Measurements from ENCODE around the gene NCOA3.
A peak's percentile ranks its signal among the peaks of the same experiment; 100 is the strongest.
"Not testable (repeated sequence)": the region's sequence is repeated elsewhere in the genome, so short reads cannot be mapped to it uniquely, and the experiment has no call there.

The NCOA3 gene

DNA sequence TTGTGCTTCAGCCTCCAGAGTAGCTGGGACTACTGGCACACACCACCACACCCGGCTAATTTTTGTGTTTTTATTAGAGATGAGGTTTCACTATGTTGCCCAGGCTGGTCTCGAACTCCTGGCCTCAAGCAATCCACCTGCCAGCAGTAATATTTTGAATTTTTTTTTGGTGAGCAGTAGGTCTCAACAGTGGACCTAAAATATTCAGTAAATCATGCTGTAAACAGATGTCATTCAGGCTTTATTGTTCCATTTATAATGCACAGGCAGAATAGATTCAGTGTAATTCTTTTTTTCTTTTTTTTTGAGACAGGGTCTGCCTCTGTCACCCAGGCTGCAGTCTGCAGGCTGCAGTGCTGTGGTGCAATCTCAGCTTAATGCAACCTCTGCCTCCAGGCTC is 69.7 kb downstream of the NCOA3 start:
- DNase-seq = no peak

DNA sequence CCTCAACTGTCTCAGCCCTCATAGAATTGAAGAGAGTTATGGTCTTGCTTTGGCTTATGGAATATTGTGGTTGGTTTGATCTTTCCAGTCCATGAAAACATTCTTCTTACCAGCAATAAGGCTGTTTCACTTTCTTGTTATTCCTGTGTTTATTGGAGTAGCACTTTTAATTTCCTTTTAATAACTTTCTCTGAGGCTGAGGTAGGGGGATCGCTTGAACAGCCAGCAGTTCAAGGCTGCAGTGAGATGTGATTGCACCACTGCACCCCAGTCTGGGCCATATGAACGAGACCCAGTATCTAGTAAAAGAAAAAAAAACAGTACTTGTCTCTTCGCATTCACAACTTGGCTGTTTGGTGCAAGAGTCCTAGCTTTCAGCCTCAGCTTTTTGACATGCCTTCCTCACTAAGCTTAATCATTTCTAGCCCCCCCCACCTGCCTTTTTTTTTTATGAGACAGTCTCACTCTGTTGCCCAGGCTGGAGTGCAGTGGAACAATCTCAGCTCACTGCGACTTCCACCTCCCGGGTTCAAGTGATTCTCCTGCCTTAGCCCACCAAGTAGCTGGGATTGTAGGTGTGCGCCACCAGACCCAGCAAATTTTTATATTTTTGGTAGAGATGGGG is 70.5 kb downstream of the NCOA3 start:
- DNase-seq = no peak

DNA sequence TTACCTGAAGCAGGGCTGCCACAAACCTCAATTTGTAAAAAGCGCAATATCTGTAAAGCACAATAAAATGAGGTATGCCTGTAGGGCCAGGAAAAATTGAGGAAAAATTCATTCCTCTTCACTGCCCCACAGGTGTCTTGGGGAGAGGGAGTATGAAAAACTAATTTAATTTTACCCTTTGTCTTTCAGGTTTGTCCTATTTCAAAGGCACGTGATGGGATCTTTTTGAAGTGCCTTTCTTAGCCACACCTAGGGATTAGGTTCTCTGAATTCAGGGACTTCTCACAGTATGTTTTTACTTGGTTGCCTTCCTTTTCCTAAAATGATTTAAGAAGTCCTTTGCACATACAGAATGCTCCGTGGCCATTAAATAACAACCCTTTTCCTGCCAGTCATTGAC is 71.9 kb downstream of the NCOA3 start:
- DNase-seq = no peak

- peak; percentile 25 for DNase-seq
Measured at GRCh38 chr20:47574616-47575364, 73.1 kb downstream of the NCOA3 start.

DNA sequence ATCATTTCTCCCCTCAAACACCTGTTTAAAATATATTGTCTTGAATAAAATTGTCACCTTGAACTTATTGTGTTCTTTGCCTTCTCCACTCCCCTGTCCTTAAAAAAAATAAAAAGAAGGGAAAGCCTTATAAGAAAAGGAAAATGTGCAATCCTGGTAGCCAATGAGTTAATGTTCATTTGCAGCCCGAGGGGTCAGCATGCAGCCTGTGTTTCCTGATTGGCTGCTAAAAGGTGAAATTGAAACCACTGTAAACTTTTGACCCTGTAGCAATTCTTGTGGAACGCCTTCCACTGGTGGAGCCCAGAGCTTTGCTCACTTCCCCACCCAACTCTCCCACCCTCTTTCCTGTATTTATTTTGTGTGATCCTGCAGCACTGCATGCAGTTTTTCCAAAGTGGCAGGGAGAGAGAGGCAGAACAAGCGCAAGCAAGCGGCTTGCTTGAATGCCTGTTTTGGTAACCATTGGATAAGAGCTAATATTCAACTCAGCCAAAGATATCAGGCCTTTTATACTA is 74.9 kb downstream of the NCOA3 start:
- DNase-seq = peak; percentile 66

GRCh38 chr20:47577314-47577713 is 75.6 kb downstream of the NCOA3 start:
- no peak for DNase-seq

DNA sequence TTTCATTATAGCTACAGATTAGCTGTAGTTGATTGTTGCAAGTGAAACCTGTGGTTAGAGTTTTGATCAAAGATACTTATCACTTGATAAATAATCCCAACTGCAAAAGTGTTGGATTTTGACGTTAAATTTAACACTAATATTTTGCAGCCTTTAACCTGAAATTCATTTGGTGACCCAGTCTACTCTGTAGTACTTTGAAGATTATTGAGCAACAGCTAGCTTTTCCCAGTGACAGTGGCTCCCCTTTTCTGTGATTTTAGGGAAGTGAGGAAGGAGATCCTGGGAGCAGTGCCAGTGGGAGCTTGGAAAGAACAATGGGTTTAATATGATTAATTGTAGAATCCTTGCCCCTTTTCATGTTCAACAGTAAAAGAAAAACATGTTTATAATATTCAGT is 76.9 kb downstream of the NCOA3 start:
- DNase-seq = no peak

DNA sequence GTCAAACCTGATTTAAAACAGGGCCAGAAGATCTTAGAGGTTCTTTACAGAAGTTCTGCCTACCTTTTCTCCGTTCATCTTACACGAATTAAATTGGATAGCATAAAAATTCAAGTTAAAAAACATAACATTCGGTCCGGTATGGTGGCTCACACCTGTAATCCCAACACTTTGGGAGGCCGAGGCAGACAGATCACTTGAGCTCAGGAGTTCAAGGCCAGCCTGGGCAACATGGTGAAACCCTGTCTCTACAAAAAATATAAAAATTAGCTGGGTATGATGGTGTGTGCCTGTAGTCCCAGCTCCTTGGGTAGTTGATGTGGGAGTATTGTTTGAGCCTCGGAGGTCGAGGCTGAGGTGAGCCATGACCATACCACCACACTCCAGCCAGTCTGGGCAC is 79.0 kb downstream of the NCOA3 start:
- DNase-seq = not testable (repeated sequence)

GRCh38 chr20:47581090-47581489 is 79.4 kb downstream of the NCOA3 start:
- DNase-seq = no peak

- DNase-seq = no peak
Measured at GRCh38 chr20:47583551-47583950, 81.9 kb downstream of the NCOA3 start.

- DNase-seq = no peak
Measured at GRCh38 chr20:47585087-47585747, 83.5 kb downstream of the NCOA3 start.

DNA sequence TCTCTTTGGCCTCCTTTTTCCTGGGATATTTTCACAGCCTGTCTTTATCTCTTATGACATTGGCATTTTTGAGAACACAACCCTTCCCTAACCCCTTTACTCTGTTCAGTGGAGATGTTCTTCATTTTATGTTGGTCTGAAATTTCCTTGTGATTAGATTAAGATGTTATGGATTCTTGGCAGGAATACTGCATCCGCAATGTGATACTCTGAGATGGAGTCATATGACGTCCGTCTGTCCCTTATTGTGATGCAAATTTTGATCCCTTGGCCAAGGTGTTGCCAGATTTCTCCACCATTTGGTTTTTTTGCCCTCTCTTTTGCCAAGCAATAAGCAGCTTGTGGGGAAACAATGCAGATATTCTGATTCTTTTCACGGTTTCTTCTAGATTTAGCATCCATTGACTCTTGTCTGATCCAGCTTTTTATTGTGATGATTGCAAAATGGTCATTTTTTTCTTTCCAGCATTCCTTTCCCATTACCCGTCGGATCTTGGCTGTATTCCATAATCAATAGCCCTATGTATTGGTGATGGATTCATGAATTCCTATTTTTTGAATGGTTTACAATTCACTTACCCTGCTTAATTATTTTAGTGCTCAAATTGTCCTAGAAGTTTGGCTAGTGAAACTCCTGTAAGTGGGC is 85.1 kb downstream of the NCOA3 start:
- DNase-seq = no peak

- DNase-seq = no peak
Measured at GRCh38 chr20:47588158-47588557, 86.5 kb downstream of the NCOA3 start.

DNA sequence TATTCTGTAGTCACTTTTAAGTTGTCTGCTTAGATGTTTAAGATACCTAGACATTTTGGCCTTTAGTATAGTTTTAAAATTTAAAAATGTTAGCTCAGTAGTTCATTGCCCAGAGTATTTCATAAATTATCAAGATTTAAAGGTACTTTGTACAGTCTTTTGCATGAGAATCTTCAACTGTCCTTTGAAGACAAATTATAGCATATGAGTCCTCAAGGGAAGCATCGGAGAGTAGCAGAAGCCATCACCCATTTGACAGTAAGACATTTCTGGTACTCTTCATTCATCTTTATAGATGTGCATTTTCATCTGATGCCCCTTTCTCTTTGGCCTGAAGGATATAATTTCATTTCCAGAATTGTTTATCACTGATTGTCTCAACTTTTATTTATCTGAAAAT is 89.5 kb downstream of the NCOA3 start:
- DNase-seq = no peak

DNA sequence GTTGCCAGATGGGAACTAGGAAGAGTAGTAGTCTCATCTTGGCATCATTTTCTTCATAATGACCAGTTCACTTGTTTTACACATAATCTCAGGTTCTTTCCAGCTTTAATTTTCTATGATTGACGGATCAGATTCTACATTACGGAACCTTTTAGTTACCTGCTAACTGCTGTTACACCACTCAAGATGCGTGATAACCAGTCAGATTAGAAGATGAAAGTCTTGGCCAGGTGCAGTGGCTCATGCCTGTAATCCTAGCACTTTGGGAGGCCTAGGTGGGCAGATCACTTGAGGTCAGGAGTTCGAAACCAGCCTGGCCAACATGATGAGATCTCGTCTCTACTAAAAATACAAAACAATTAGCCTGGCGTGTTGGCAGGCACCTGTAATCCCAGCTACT is 92.5 kb downstream of the NCOA3 start:
- DNase-seq = no peak

DNA sequence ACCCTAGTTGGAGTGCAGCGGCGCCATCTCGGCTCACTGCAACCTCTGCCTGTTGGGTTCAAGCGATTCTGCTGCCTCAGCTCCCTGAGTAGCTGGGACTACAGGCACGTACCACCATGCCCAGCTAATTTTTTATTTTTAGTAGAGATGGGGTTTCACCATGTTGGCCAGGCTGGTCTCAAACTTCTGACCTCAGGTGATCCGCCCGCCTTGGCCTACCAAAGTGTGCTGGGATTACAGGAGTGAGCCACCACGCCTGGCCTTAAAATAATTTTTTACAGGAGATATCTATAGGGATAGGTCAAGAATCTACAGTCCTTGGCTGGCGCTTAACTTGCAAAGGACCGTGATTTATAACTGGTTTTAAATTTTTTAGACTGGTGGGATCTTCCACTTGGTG is 93.5 kb downstream of the NCOA3 start:
- DNase-seq = not testable (repeated sequence)

DNA sequence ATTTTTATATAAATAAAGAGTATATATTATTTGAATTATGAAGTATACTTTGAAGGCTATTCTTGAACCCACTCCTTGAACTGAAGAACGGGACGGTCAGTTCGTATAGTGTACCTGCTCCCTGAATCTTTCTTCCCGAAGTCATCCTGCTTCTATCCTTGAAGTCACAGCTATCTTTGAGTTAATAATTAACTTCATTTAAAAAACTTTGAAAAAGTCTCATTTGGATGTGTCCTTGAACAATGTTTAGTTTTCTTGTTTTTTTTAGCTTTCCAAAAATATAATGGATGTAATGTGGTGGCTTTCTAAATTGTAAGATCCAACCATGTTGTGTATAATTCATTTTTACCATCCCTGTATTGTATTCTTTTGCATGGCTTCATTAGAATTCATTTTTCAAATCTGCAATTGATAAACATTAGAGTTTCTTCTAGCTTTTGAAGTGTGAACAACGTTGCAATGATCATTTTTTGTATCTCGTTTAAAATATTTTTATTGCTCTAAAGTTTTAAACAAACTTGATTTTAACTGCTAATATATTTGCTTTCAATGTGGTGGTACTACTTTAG is 94.4 kb downstream of the NCOA3 start:
- no peak for DNase-seq

- DNase-seq = no peak
Measured at GRCh38 chr20:47597090-47597489, 95.4 kb downstream of the NCOA3 start.

DNA sequence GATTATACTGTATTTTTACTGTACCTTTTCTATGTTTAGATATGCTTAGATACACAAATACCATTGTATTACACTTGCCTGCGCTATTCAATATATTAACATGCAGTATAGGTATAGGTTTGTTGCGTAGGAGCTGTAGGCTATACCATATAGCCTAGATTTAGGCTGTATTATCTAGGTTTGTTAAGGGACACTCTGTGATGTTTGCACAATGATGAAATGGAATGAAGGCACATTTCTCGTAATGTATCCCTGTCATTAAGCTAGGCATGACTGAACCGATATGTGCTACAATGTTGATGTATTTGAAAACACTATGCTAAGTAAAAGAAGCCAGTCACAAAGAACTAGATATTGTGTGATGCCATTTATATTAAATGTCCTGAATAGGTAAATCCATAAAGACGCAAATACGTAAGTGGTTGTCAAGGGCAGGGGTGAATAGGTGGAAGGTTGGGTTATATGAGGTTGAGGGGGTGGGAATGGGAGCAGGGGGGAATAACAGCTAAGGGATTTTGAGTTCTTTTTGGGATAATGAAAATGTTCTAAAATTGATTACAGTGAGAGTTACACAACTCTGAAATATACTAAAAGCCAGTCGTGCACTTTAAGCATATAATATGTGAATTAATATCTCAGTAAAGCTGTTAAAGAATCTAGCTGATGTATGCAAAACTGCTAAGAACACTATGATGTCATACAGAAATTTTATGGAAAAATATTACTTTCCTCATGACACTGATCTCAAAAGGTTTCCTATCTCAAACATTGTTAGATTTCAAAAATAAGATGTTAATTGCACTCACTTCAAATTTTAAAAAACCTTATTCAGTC is 97.4 kb downstream of the NCOA3 start:
- DNase-seq = no peak

GRCh38 chr20:47600967-47601547 is 99.4 kb downstream of the NCOA3 start:
- DNase-seq = no peak

GRCh38 chr20:47603260-47603659 is 101.6 kb downstream of the NCOA3 start:
- DNase-seq = no peak

Measured in hematopoietic multipotent progenitor cell treated with erythropoietin and hydrocortisone succinate and interleukin-3 and kit ligand, for 6 days (in vitro differentiated cells).